Ovary (tissue), 9 donors: ENCODE results near the gene MAML2. TPM values are rescaled to one million over a fixed set of nuclear protein-coding genes. Genes with fewer than 3 reads are reported as not detected.

Source experiments
- DNase-seq, 5 donors: peaks; one replicate each; pipeline ENCODE4 v3.0.0-alpha.2; 2019 to 2020
- H3K27ac ChIP-seq, 2 donors: fragments of 200-600 bp; one replicate each; pipeline versions ENCODE4 v1.5.1 to v1.8.0; 2019 to 2022
- H3K27me3 ChIP-seq: fragments of 200-600 bp; one replicate; pipeline ENCODE4 v1.8.0; 2022
- H3K36me3 ChIP-seq: fragments of 200-600 bp; sonication (generic); one replicate; pipeline ENCODE4 v1.5.1; 2019
- H3K4me1 ChIP-seq: one replicate; pipeline ENCODE4 v1.8.1; 2013; ENCODE audit warnings: mild to moderate bottlenecking, moderate library complexity; ENCODE audit not compliant: insufficient read depth
- H3K4me3 ChIP-seq: fragments of 200-600 bp; sonication (generic); one replicate; pipeline ENCODE4 v1.5.1; 2017
- H3K9me3 ChIP-seq, 2 donors: fragments of 200-600 bp in 1 of 2; sonication (generic) in 1 of 2; one replicate each; pipeline versions ENCODE4 v1.5.1 to v1.8.1; 2013 to 2019; ENCODE audit warnings: mild to moderate bottlenecking in 1 of 2, moderate library complexity in 1 of 2
- CTCF ChIP-seq, 3 donors: fragments of 450-650 bp in 2 of 3; fragments of 200-600 bp in 1 of 3; IDR thresholded peaks; one replicate each; pipeline versions ENCODE4 v1.5.1 to v1.8.0; 2016 to 2022; ENCODE audit warnings: antibody characterized with exemption in 3 of 3, mild to moderate bottlenecking in 1 of 3
- EP300 ChIP-seq: sonication (generic); formaldehyde crosslinking; IDR thresholded peaks from one replicate; pipeline ENCODE4 v1.6.1; 2017; ENCODE audit warnings: antibody characterized with exemption
- POLR2A ChIP-seq: fragments of 450-650 bp; IDR thresholded peaks from one replicate; pipeline ENCODE4 v1.6.1; 2017; ENCODE audit warnings: antibody characterized with exemption, mild to moderate bottlenecking, moderate library complexity
- WGBS, 3 donors: extraction: QIAGEN DNeasy Blood & Tissue Kit in 1 of 3; methylation state at CpG; one replicate each; pipeline versions ENCODE4 v1.1.5 to v1.1.7; 2013 to 2017; 5-methylcytosine and 5-hydroxymethylcytosine counted together
- intact Hi-C, 4 donors: fragments of 100-400 bp; cut with DNase I; formaldehyde crosslinking; loops; one replicate each; pipeline versions ENCODE4 v1.11.0 to v1.15.1; 2022 to 2023
- polyA plus RNA-seq, 2 donors: library from polyadenylated mRNA; stranded (reverse); fragments of 200-250 nt in 1 of 2; fragments of 350-450 nt in 1 of 2; fragmentation: Illumina TruSeq in 1 of 2; extraction: RNeasy Lipid Tissue Mini Kit (QIAGEN cat#74804) in 1 of 2; gene quantifications; one replicate each; pipeline ENCODE4 v1.2.3, GENCODE V29; 2013 to 2014
- total RNA-seq, 7 donors: library from RNA; depleted of rRNA in 2 of 7; stranded (reverse); fragments of >200 nt in 2 of 7; fragmentation: NEBNext Ultra II Directional in 3 of 7; extraction: Animal tissue kit (Norgen Biotek cat#: 25700) in 3 of 7; gene quantifications; one replicate each; pipeline versions ENCODE4 v1.1.0 to v1.2.4, GENCODE V29; 2016 to 2023
- donor health status: DM: no; HTN: no; CAD: no; lungs with moderate emphysema.
- donor health status: DM: no; HTN: no; CAD: no.
- donor health status: Bipolar disorder and iron deficiency.
- donor health status: DM: yes; HTN: yes; CAD: no.
- donor health status: DM: no; HTN: no; CAD: no.
- donor health status: DM: yes; HTN: yes; CAD: no.

The MAML2 gene
- total and polyA plus RNA-seq, 9 donors, result 7.3 to 17.5 (median 14.6) TPM

- no peak for DNase-seq
- no peaks in the 10 kb centered on the region for H3K9me3 ChIP-seq
- H3K4me1 ChIP-seq, result peaks cover 23% of the 10 kb centered on the region
- no peaks in the 10 kb centered on the region for H3K36me3 ChIP-seq
- TF ChIP-seq POLR2A, result no peak
- TF ChIP-seq CTCF (IDR thresholded peaks at IDR 0.05), result no peak
- no peak for TF ChIP-seq EP300
- H3K27ac ChIP-seq, result no peak overlapping the region
- no peak overlapping the region for H3K4me3 ChIP-seq
- intact Hi-C loops, result no loop called here
- H3K27me3 ChIP-seq, result no peaks in the 10 kb centered on the region
- WGBS, 3 donors, result 23 to 34% (median 27%) methylated on average over 4 of the region's 4 CpGs
These were observed 28.5 kb downstream of the MAML2 start for GRCh38 chr11:96314326-96315020.

- Histone ChIP-seq H3K4me3 (no peak overlapping the region), H3K27me3 (no peaks in the 10 kb centered on the region), H3K27ac (no peak overlapping the region), H3K4me1 (peaks cover 21% of the 10 kb centered on the region), H3K9me3 (no peaks in the 10 kb centered on the region), H3K36me3 (no peaks in the 10 kb centered on the region)
- WGBS, 3 donors, result 86 to 87% (median 87%) methylated on average over 6 of the region's 6 CpGs
- DNase-seq, result no peak
- intact Hi-C loops, result no loop called here
- TF ChIP-seq CTCF (IDR thresholded peaks at IDR 0.05), result no peak
These were observed 29.8 kb downstream of the MAML2 start for GRCh38 chr11:96313163-96313562.

- no peak overlapping the region for H3K4me3 ChIP-seq
- 40 to 41% (median 41%) methylated on average over 2 of the region's 2 CpGs for WGBS, 3 donors
- H3K27ac ChIP-seq, result no peak overlapping the region
- no peak for DNase-seq
- TF ChIP-seq EP300, result no peak
- no peak for TF ChIP-seq CTCF (IDR thresholded peaks at IDR 0.05)
- no peak for TF ChIP-seq POLR2A
- no peaks in the 10 kb centered on the region for H3K27me3 ChIP-seq
- no peaks in the 10 kb centered on the region for H3K36me3 ChIP-seq
- H3K4me1 ChIP-seq, result peaks cover 19% of the 10 kb centered on the region
- intact Hi-C loops, result no loop called here
- no peaks in the 10 kb centered on the region for H3K9me3 ChIP-seq
These were observed 31.9 kb downstream of the MAML2 start for GRCh38 chr11:96311120-96311568.

GRCh38 chr11:96310236-96310635, 32.8 kb downstream of the MAML2 start:
- peaks cover 22% of the 10 kb centered on the region for H3K4me1 ChIP-seq
- DNase-seq, result no peak
- H3K27me3 ChIP-seq, result no peaks in the 10 kb centered on the region
- no peaks in the 10 kb centered on the region for H3K36me3 ChIP-seq
- 61 to 81% (median 78%) methylated on average over 1 of the region's 1 CpG for WGBS, 3 donors
- no peak for TF ChIP-seq CTCF (IDR thresholded peaks at IDR 0.05)
- no peak for TF ChIP-seq EP300
- H3K9me3 ChIP-seq, result no peaks in the 10 kb centered on the region
- H3K27ac ChIP-seq, result no peak overlapping the region
- no peak overlapping the region for H3K4me3 ChIP-seq
- intact Hi-C loops, result no loop called here
